GM21529 (cell line): ENCODE measurements around the gene FNDC3B.

ENCODE experiments used
- ATAC-seq: cut with Tn5 transposase; IDR thresholded peaks from one replicate; pipeline ENCODE4 v1.9.1; 2021; ENCODE audit not compliant: unreplicated experiment

Gene FNDC3B

GRCh38 chr3:172112734-172113120, 73.3 kb downstream of the FNDC3B start:
- no peak for ATAC-seq

- no peak for ATAC-seq
Measured at GRCh38 chr3:172113710-172114109, 74.3 kb downstream of the FNDC3B start.

DNA sequence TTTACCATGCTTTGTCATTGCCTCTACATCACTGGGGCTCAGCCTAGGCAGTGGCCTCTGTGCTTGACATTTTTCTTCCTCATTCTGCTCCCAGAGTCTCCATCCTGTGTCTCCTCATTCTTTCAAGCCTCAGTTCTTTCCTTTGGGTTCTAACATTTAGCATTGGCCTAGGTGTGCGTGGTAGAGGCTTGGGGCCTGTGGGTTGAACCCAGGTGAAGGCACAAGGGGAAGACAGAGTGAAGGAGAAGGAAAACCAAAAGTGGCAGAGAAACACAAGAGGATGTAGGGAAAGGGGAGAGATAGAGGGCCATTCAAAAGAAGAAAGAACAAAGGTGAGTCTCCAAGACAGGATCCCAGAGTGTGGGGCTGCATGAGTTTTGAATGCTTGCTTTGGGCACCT, 75.7 kb downstream of the FNDC3B start:
- ATAC-seq, result no peak

DNA sequence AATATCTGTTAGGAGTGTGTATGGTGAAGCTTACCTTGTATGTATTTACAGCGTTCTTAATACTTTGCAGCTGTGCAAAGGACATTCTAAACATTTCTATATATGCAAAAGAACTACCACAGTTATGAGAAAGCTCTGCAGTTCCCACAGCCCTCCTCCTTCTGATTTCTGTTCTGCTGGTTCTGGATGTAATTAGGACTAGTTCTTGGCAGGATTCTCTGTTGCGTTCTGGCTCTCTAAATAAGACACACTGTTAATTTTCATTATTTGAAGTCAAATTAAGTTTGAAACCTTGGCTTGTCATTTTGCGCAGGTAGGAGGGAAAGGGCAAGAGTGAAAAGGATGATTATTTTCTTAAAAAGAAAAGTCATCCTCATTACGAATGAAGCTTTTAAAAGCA, 76.4 kb downstream of the FNDC3B start:
- no peak for ATAC-seq

GRCh38 chr3:172118019-172118418, 78.6 kb downstream of the FNDC3B start:
- ATAC-seq, result no peak

DNA sequence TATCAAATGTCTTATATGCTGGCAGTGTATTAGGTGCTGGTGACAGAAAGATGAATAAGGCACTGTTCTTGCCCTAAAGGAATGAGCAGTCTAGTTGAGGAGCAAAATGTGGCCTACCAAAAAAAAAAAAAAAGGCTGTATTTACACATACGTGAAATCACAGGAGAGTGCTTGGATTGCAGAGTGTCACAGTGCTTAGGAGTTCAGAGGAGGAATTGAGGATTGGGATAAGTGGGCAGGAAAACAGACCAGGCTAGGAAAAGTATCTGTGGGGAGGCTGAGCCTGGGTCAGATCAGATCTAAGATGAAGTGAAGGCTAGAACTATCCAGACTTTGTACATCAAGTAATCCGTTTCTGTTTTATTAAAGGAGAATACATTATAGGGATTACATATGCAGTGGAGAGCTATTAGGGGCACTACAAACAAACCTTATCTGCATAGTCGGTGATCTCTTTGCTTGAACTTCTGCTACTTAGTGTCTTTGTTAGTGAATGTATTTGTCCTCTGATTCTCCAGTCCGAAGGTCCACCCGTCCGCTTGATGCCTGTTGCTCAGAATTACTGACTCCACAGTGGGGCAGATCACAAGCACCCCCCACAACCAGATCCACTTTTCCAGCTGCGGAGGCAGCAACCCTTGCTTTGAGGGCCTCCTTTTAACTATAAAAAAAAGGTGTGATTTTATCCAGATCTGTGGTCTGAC, 80.0 kb downstream of the FNDC3B start:
- ATAC-seq, result no peak

GRCh38 chr3:172120912-172121311, 81.5 kb downstream of the FNDC3B start:
- no peak for ATAC-seq

DNA sequence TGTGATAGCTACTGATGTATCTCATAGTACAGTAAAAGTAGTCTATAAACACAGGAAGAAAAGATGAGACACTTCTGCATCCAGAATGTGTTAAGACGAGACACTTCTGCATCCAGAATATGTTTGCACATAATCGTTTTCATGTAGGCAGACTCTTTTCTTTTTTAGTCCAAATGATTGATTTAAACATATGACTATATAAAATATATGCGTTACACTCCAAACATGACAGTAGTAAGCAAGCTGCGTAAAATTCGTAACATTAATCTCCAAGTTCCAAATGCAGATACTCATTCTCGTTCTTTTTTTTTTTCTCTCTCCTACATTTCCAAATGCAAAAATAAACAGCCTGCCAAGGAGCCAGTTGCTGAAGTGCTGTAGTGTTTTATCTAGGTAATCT, 82.6 kb downstream of the FNDC3B start:
- no peak for ATAC-seq

- ATAC-seq, result no peak
Measured at GRCh38 chr3:172124271-172124670, 84.9 kb downstream of the FNDC3B start.

DNA sequence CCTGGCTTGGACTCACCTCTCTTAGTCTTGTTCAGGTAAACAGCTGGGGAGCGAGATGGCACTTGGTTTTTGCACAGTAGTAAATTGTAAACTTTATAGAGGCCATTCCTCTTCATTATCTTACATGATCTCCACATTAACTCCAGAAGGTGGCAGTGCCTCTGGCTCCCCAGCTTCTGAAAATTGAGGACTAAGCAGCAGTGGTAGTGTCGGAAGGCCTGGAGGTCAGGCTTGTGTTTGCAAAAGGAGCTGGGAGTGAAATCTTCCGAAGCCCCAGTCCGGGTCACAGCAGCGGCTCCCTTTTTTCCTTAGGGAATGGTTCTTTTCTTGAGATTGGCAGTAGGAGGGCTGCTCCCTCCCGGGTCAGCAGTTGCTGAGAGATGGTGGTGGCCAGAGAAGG, 85.7 kb downstream of the FNDC3B start:
- ATAC-seq, result no peak

DNA sequence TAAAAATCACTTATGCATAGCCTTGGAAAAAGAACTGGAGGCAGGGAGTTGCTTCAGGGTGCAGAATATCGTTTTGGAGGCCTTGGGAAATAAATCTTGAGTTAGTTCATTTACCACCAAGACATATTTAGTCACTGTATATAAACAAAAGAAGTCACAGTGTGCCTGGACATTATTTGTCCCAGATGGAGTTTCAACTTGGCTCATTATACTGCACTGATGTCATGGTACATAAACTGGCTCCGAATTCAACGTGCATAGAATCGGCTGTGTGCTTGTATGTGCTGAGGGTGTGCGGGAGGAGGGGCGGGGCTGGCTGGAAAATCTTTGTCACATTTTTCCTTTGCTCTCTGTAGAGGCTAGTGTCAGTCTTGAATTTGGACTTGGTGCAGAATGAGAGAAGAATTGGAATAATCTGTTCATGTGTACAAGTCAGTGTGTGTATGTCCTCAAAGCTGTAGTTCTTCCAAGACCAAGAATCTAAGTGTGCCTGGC, 86.6 kb downstream of the FNDC3B start:
- ATAC-seq, result no peak

DNA sequence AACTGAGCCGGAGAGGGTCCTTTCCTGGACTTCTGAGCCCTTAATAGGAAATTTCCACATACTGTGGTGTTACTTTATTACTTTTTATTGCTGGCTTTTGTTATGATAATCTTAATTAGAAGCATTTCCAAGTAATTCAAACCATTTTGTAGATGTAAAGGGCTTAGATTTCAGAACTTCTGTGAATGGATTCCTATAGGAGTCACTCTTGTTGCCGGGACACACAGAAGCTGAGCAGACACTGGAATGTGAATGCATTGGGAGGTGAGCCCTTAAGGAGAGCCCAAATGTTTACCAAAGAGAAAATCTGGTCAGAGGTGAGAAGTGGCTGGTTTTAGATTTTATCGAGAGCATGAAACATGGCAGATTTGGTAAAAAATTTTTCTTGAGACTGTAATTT, 87.4 kb downstream of the FNDC3B start:
- no peak for ATAC-seq

- no peak for ATAC-seq
Measured at GRCh38 chr3:172127141-172127540, 87.8 kb downstream of the FNDC3B start.

- no peak for ATAC-seq
Measured at GRCh38 chr3:172127929-172128580, 88.7 kb downstream of the FNDC3B start.

GRCh38 chr3:172128858-172129257, 89.5 kb downstream of the FNDC3B start:
- ATAC-seq, result no peak

DNA sequence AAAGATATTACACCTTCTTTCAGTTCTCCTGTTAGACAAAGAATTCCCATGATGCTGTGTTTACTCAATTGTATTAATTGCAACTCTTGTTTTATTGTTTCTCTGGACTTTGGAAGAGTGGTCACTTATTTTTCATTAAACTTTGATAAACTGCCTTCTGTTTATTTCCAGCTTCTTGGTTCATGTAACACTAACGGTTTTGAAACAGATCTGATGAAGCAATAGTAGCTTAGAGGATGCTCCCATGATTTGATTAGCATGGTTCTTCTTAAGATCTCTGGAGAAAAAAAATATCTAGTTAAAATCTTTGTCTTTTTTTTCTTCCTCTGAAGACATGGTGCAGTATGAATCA, 90.1 kb downstream of the FNDC3B start:
- ATAC-seq, result no peak

- no peak for ATAC-seq
Measured at GRCh38 chr3:172129850-172130716, 90.7 kb downstream of the FNDC3B start.

DNA sequence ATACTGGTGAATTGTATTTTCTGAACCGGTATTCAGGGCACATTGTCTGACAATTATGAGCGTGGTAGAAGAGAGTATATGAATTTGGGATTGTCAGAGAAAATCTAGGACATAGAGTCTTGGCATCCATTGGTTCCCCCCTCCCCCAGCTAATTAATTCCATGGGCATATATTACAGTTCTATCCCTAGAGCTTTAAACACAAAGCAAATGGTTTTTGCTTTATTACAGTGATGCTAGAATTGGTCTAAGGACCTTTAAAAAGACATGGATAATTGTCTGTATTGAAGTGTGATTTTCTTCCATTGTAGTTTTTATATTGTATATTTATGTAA, 91.3 kb downstream of the FNDC3B start:
- no peak for ATAC-seq

DNA sequence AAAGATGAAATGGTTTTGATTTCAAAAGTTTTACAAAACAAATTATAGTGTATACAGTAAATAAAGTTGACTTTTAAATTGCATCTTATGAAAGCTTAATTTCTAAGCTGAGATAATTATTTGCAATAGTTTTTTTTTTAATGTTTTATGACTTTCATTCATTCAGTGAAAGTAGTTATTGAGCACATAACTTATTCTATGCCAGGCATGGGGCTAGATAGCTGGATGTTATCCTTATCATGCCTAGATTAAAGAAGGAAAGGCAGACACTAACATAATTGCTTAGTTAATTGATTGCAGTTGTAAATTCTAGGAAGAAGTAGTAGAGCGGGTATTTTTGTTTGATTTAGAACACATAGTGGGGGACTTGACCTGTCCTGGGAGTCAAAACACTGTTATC, 92.4 kb downstream of the FNDC3B start:
- no peak for ATAC-seq

DNA sequence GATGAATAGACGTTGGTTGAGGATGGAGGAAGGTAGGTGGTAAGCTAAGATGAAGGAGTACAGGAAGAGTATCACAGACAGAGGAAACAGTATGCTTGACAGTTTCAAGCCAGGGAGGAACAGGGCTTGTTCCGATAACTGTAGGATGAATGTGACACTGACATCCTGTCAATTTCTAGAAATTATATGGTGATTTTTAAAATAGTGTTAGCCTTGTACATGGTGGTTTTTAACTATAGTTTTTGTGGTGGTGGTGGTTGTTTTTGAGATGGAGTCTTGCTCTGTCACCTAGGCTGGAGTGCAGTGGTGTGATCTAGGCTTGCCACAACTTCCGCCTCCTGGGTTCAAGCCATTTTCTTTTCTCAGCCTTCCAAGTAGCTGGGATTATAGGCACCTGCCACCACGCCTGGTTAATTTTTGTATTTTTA, 92.8 kb downstream of the FNDC3B start:
- no peak for ATAC-seq

DNA sequence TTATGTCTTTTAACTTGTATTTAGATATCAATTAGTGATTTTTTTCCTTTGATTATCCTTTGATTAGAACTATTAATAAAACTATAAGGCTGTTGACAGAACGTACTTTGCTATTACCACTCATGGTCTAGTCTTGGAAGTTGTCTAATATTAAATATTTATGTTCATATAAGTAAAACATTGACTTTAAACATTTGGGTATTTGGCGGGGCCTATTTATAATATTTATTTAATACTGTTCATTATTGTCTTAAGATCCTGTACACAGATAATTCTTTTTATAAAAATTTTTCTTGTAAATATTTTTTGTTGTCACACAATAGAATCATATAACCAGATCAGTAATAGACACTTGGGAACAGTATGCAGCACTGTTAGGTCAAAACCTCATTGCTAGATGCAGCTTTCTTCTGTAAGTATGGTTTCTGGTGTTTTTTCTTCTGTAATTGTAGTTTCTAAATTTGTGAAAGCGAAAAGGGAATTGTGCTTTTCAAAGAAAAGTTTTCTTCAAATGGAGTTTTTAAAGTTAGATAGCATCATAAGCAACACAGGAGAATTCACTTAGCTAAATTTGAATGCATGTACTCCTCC, 93.4 kb downstream of the FNDC3B start:
- no peak for ATAC-seq

DNA sequence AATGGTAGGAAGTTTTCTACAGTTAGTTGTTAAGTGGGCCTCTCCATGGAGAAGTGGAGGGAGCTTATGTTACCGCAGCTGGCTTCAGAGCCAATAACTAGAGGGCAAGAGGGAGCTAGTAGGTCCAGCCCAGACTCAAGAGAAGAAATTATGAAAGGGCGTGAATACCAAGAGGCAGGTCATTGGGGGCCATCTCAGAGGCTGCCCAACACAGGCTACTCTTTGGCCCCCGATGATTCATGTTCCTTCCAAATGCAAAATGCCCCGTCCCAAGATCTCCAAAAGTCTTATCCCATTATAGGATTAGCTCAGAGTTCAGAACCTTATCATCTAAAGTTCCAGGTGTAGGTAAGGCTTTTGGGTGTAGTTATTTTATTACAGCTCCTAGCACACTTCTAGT, 94.5 kb downstream of the FNDC3B start:
- ATAC-seq, result no peak
